H9 (cell line): ENCODE measurements around the gene CATSPERE. TPM values are rescaled to one million over a fixed set of nuclear protein-coding genes. Genes with fewer than 3 reads are reported as not detected.

Experiments
- DNase-seq: peaks from one replicate; pipeline ENCODE4 v3.0.0-alpha.2; 2017
- H2AFZ ChIP-seq: one replicate; pipeline ENCODE4 v1.6.1; 2013; ENCODE audit warnings: mild to moderate bottlenecking, low read length, control low read depth, moderate library complexity
- H2AK5ac ChIP-seq: 2 replicates; pipeline ENCODE4 v1.6.1; 2013; ENCODE audit warnings: low read length, control low read depth, mixed read lengths; ENCODE audit not compliant: insufficient read length
- H2BK120ac ChIP-seq: one replicate; pipeline ENCODE4 v1.6.1; 2013; ENCODE audit warnings: low read depth, mild to moderate bottlenecking, low read length, control low read depth, inconsistent platforms; ENCODE audit not compliant: poor library complexity, severe bottlenecking
- H2BK12ac ChIP-seq: 2 replicates; pipeline ENCODE4 v1.6.1; 2013; ENCODE audit warnings: low read length, control low read depth, mixed read lengths, low read depth; ENCODE audit not compliant: insufficient read length
- H2BK15ac ChIP-seq: 2 replicates; pipeline ENCODE4 v1.6.1; 2013; ENCODE audit warnings: low read depth, low read length, control low read depth
- H2BK20ac ChIP-seq: one replicate; pipeline ENCODE4 v1.6.1; 2013; ENCODE audit warnings: low read depth, mild to moderate bottlenecking, low read length, control low read depth, inconsistent platforms; ENCODE audit not compliant: poor library complexity, severe bottlenecking
- H2BK5ac ChIP-seq: 2 replicates; pipeline ENCODE4 v1.6.1; 2013; ENCODE audit warnings: low read length, control low read depth, mixed read lengths; ENCODE audit not compliant: insufficient read length
- H3K14ac ChIP-seq: 2 replicates; pipeline ENCODE4 v1.6.1; 2013; ENCODE audit warnings: low read length, control low read depth; ENCODE audit not compliant: insufficient read depth
- H3K18ac ChIP-seq: 2 replicates; pipeline ENCODE4 v1.6.1; 2013; ENCODE audit warnings: low read depth, mild to moderate bottlenecking, mixed read lengths, low read length, control low read depth; ENCODE audit not compliant: insufficient read length
- H3K23ac ChIP-seq: 2 replicates; pipeline ENCODE4 v1.6.1; 2013; ENCODE audit warnings: low read length, control low read depth, mixed read lengths, low read depth; ENCODE audit not compliant: insufficient read length
- H3K23me2 ChIP-seq: 2 replicates; pipeline ENCODE4 v1.6.1; 2013; ENCODE audit warnings: low read depth, mild to moderate bottlenecking, mixed read lengths, low read length, control low read depth; ENCODE audit not compliant: insufficient read length, poor library complexity, severe bottlenecking
- H3K27ac ChIP-seq: 2 replicates; pipeline ENCODE4 v1.5.1; 2013; ENCODE audit warnings: low read length, control low read depth, mixed read lengths, low read depth; ENCODE audit not compliant: insufficient read length
- H3K27me3 ChIP-seq: 2 replicates; pipeline ENCODE4 v1.6.1; 2013; ENCODE audit warnings: low read length, control low read depth, inconsistent platforms; ENCODE audit not compliant: insufficient read depth
- H3K4ac ChIP-seq: 2 replicates; pipeline ENCODE4 v1.6.1; 2013; ENCODE audit warnings: low read depth, mild to moderate bottlenecking, control low read depth, inconsistent platforms, low read length, moderate library complexity
- H3K4me1 ChIP-seq: 2 replicates; pipeline ENCODE4 v1.6.1; 2013; ENCODE audit warnings: low read length, control low read depth, inconsistent platforms; ENCODE audit not compliant: insufficient read depth
- H3K4me2 ChIP-seq: 2 replicates; pipeline ENCODE4 v1.6.1; 2013; ENCODE audit warnings: low read length, control low read depth, mixed read lengths; ENCODE audit not compliant: insufficient read length, insufficient read depth
- H3K56ac ChIP-seq: 2 replicates; pipeline ENCODE4 v1.6.1; 2013; ENCODE audit warnings: low read depth, mild to moderate bottlenecking, mixed read lengths, low read length, control low read depth; ENCODE audit not compliant: insufficient read length
- H3K79me1 ChIP-seq: 2 replicates; pipeline ENCODE4 v1.6.1; 2013; ENCODE audit warnings: low read depth, mild to moderate bottlenecking, moderate library complexity, low read length, control low read depth, inconsistent platforms; ENCODE audit not compliant: insufficient read depth, poor library complexity, severe bottlenecking
- H3K79me2 ChIP-seq: 2 replicates; pipeline ENCODE4 v1.6.1; 2013; ENCODE audit warnings: low read length, control low read depth, inconsistent platforms; ENCODE audit not compliant: insufficient read depth
- H3K9ac ChIP-seq: 2 replicates; pipeline ENCODE4 v1.6.1; 2013; ENCODE audit warnings: low read length, control low read depth, mixed read lengths; ENCODE audit not compliant: insufficient read length; ENCODE audit errors: extremely low read depth
- H3K9me3 ChIP-seq: one replicate; pipeline ENCODE4 v1.6.1; 2013; ENCODE audit warnings: low read depth, low read length, inconsistent platforms; ENCODE audit not compliant: control insufficient read depth
- H3T11ph ChIP-seq: one replicate; pipeline ENCODE4 v1.6.1; 2013; ENCODE audit warnings: mild to moderate bottlenecking, low read length, control low read depth, inconsistent platforms
- H4K20me1 ChIP-seq: one replicate; pipeline ENCODE4 v1.6.1; 2013; ENCODE audit not compliant: control insufficient read depth, insufficient read length, insufficient read depth
- H4K5ac ChIP-seq: 2 replicates; pipeline ENCODE4 v1.6.1; 2013; ENCODE audit warnings: low read depth, mild to moderate bottlenecking, mixed read lengths, low read length, control low read depth; ENCODE audit not compliant: insufficient read length
- H4K8ac ChIP-seq: replicated peaks from 2 replicates; pipeline ENCODE4 v1.6.1; 2013; ENCODE audit warnings: low read length, control low read depth, mixed read lengths, low read depth; ENCODE audit not compliant: insufficient read length
- H4K91ac ChIP-seq: 2 replicates; pipeline ENCODE4 v1.6.1; 2013; ENCODE audit warnings: low read depth, mild to moderate bottlenecking, moderate library complexity, mixed read lengths, low read length, control low read depth; ENCODE audit not compliant: insufficient read length
- H3K27ac Mint-ChIP-seq, 3 experiments: 2 replicates in 2 of 3; 3 replicates in 1 of 3; pipeline ENCODE4 v1.8.0; 2020 to 2021; ENCODE audit warnings: mixed read lengths in 3 of 3, mild to moderate bottlenecking in 1 of 3, moderate library complexity in 1 of 3
- H3K27me3 Mint-ChIP-seq: 2 replicates; pipeline ENCODE4 v1.8.0; 2021; ENCODE audit warnings: low read depth, mild to moderate bottlenecking, moderate library complexity, mixed read lengths
- H3K36me3 Mint-ChIP-seq, 3 experiments: 2 replicates in 2 of 3; 3 replicates in 1 of 3; pipeline ENCODE4 v1.8.0; 2020 to 2021; ENCODE audit warnings: low read depth in 3 of 3, mixed read lengths in 3 of 3; ENCODE audit not compliant: insufficient read depth in 1 of 3
- H3K4me1 Mint-ChIP-seq, 2 experiments: 2 replicates each; pipeline ENCODE4 v1.8.0; 2020; ENCODE audit warnings: mixed read lengths in 2 of 2
- H3K4me3 Mint-ChIP-seq, 2 experiments: 2 replicates in 1 of 2; 3 replicates in 1 of 2; pipeline ENCODE4 v1.8.0; 2020 to 2021; ENCODE audit warnings: mild to moderate bottlenecking in 2 of 2, mixed read lengths in 2 of 2, moderate library complexity in 1 of 2
- H3K9me3 Mint-ChIP-seq, 2 experiments: 2 replicates in 1 of 2; 3 replicates in 1 of 2; pipeline ENCODE4 v1.8.0; 2020; ENCODE audit warnings: mild to moderate bottlenecking in 2 of 2, mixed read lengths in 2 of 2, moderate library complexity in 1 of 2
- CTCF ChIP-seq: fragments of 200-600 bp; sonication (generic); conservative IDR thresholded peaks from 3 replicates; pipeline ENCODE4 v1.8.0; 2021; ENCODE audit warnings: antibody characterized with exemption, mild to moderate bottlenecking
- WGBS: extraction: QIAGEN DNeasy Blood & Tissue Kit; methylation state at CpG from one replicate; pipeline ENCODE4 v1.1.7; 2013; ENCODE audit warnings: missing lambda C conversion rate, low lambda C conversion rate, mixed read lengths; ENCODE audit not compliant: insufficient read length; ENCODE audit errors: extremely low coverage; 5-methylcytosine and 5-hydroxymethylcytosine counted together
- total RNA-seq: library from RNA; stranded (reverse); gene quantifications from 2 replicates; pipeline ENCODE4 v1.2.1, GENCODE V29; 2021

Gene CATSPERE
- total RNA-seq, 1 experiment from 2014 or later, result 0.31 TPM

- H3K4me1 ChIP-seq, result no peaks in the 10 kb centered on the region
- Mint-ChIP-seq H3K27ac (no peak overlapping the region), H3K27me3 (no peaks in the 10 kb centered on the region), H3K4me1 (no peaks in the 10 kb centered on the region), H3K9me3 (peaks cover 0 to 4% of the 10 kb centered on the region in 2 experiments; a peak in 4 of 5 replicates), H3K4me3 (no peak overlapping the region), H3K36me3 (peaks cover 3 to 13% (median 4%) of the 10 kb centered on the region in 3 experiments; a peak in 6 of 7 replicates)
- H2BK120ac ChIP-seq, result no peak overlapping the region
- no peak overlapping the region for H3K56ac ChIP-seq
- H3K4ac ChIP-seq, result no peak overlapping the region
- H2BK15ac ChIP-seq, result no peak overlapping the region
- H2AFZ ChIP-seq, result no peak overlapping the region
- H3K4me2 ChIP-seq, result no peak overlapping the region
- H2AK5ac ChIP-seq, result no peak overlapping the region
- no peak overlapping the region for H4K5ac ChIP-seq
- H3K79me2 ChIP-seq, result no peaks in the 10 kb centered on the region
- no peak overlapping the region for H3K14ac ChIP-seq
- H3K9me3 ChIP-seq, result no peaks in the 10 kb centered on the region
- H2BK20ac ChIP-seq, result no peak overlapping the region
- H4K91ac ChIP-seq, result no peak overlapping the region
- no peak overlapping the region for H2BK5ac ChIP-seq
- no peak for TF ChIP-seq CTCF
- H3K79me1 ChIP-seq, result no peaks in the 10 kb centered on the region
- no CpG with 5 or more reads among the region's 5 CpGs for WGBS
- no peaks in the 10 kb centered on the region for H4K20me1 ChIP-seq
- no peak overlapping the region for H3K27ac ChIP-seq
- H3K27me3 ChIP-seq, result no peaks in the 10 kb centered on the region
- no peak overlapping the region for H3K18ac ChIP-seq
- H3K23me2 ChIP-seq, result no peaks in the 10 kb centered on the region
- H3K23ac ChIP-seq, result no peak overlapping the region
- H3T11ph ChIP-seq, result no peak overlapping the region
- H4K8ac ChIP-seq, result no peak overlapping the region
- DNase-seq, result no peak
- no peak overlapping the region for H3K9ac ChIP-seq
- H2BK12ac ChIP-seq, result no peak overlapping the region
Measured at GRCh38 chr1:244628789-244629188, 167.7 kb downstream of the CATSPERE start.
